Nucleus accumbens (tissue), 56 donors: Measurements from ENCODE around the gene FKTN.
"Not testable (repeated sequence)": the region's sequence is repeated elsewhere in the genome, so short reads cannot be mapped to it uniquely, and the experiment has no call there.

Experiments
- DNase-seq, 56 donors: peaks; one replicate each; lab custom pipeline; 2025; lab: John Stamatoyannopoulos, UW

Gene FKTN

DNA sequence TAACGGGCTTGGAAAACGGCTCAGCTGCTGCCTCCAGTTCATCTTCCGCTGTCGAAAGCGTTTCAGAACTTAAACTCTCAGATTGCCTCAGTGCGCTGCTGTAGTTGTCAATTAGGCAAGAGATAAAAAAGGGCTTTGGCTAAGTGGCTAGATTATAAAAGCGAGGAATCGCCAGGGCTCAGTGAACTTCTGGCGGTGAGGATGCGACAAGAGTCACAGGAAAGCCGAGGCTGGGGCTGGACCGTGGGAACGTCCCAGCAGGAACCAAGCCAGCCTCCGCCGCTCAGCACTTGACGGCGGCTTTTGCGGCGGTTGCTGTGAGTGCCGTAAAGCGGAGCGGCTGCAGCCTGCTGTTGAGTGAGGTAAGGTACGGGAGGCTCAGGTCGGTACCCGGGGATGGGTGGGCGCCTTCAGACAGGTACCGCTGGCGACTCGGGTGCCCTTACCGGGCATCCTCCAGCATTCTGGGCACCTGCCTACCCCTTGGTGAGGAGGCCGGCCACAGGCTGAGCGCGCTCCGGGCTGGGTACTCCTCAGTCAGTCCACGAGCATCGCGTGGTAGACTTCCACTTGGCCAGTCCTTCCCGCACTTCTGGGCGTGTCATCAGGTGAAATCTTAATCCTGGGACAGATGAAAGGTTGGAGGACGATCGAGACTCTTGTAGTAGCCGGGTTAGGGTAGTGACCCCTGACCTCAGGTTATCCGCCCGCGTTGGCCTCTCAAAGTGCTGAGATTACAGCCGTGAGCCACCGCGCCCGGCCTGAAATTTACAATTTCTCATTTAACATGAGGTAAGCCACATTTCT, at the start of gene FKTN:
Gene FKTN, plus strand, starts transcription at position 328 of the 807 bp plus-strand sequence. CDS start 16,902 bp downstream, outside the sequence.
- peak; percentile 25 to 91 (median 78) for DNase-seq

DNA sequence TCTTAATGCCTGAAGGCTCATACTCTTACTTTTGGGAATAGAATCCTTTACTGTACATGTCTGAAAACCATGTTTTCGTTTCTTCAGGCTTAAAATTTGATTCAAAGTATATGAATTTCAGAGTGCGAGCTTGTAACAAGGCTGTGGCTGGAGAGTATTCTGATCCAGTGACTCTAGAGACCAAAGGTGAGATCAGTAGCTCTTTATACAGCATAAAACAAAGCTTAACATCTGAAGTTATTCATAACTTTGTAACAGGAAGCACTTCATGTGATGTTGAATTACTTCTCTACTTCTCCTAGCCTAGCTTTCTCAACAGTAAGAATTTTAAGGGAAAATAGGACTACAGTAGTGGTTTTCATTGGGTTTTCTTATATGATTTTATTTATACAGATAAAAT, 49.4 kb upstream of the FKTN start:
- no peak for DNase-seq

DNA sequence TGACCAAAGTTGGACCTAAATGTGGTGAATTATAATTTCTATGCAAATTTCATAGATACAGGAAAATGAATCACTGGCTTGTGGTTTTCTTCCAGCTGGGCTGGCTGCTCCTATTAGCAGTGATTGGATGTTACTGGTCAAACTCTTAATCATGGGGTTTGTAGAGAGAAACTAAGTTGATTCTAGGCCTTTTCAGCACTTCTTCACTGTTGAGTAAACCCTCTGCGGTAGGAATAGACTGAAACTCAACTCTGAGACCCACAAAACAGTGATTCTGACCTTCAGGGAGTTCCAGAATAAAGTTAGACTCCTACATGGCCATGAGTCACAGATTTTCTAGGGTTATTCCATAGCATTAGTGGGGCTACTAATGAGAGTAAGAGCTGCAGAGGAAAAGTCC, 47.9 kb upstream of the FKTN start:
- no peak for DNase-seq

DNA sequence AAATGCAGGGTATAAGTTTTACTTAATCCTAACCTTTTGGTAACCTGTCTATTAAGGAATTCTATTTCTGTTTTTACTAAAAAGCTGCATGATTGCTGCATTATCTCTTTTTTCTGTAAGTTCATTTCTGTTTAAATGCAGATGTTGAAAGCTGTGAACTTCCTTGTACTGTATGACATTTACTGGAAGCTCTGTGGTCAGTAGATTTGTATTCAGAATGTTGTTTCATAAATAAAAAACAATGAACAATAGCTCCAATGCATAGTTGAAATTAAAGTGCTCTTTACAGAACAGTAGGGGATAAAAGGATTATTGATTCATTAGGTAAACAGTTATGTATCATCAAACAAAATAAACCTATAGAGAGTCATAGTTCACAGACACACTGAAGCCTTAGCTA, 46.5 kb upstream of the FKTN start:
- no peak for DNase-seq

DNA sequence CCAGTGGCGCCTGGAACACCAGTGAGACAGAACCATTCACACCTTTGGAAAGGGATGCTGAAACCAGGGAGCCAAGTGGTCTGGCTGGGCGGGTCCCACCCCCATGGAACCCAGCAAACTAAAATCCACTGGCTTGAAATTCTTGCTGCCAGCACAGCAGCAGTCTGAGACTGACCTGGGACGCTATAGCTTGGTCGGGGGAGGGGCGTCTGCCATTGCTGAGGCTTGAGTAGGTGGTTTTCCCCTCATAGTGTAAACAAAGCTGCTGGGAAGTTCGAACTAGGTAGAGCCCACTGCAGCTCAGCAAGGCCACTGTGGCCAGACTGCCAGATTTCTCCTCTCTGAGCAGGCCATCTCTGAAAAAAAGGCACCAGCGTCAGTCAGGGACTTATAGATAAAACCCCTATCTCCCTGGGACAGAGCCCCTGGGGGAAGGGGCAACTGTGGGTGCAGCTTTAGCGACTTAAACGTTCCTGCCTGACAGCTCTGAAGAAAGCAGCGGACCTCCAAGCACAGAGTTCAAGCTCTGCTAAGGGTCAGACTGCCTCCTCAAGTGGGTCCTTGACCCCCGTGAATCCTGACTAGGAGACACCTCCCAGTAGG, 42.0 kb upstream of the FKTN start:
- DNase-seq: no peak

DNA sequence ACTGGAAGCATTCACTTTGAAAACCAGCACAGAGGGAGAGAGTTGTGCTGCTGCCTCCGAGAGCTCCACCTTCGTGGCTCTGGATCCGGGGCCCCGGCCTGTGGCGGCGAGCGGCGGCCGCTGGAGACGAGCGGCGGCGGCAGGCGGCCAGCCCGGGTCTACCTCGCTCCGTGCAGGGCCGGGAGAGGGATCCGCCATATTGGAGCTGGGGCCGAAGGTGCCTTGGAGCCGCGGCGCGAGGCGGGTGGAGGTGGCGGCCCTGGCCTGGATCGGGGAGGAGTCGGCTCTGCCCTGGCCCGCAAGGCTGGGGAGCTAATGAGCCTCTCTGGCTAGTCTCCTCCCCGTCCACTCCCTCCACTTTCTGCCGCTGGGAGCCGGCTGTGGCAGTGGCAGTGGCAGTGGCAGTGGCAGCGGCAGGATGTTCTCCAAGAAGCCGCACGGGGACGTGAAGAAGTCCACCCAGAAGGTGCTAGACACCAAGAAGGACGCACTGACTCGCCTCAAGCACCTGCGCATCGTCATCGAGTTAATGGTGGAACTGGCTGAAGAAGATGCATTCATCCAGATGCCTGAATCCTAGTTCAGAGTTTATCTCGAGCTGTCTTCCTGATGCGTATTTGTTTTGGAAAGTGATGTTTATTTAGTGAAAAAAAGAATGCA, 38.1 kb upstream of the FKTN start:
- DNase-seq: peak in 4 of 56 donors; percentile 2 to 9 (median 6)

DNA sequence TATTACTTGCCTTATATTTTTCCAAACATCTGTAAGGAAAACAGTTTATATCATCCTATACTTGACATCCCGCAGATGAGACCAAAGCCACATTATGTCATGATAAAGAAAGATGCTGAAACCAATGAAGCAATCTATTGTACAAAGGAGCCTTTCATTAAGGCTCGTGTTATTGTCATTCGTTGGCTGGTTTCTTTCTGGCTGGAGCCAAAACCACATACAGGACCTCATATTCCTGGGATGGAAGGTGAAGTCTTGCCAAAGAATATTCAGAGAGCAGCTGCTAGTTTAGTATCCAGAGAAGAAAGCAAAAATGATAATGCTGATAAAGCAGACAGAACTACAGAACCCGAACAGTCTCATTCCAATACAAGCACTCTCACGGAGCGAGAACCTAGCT, 36.9 kb upstream of the FKTN start:
- not testable (repeated sequence) for DNase-seq

DNA sequence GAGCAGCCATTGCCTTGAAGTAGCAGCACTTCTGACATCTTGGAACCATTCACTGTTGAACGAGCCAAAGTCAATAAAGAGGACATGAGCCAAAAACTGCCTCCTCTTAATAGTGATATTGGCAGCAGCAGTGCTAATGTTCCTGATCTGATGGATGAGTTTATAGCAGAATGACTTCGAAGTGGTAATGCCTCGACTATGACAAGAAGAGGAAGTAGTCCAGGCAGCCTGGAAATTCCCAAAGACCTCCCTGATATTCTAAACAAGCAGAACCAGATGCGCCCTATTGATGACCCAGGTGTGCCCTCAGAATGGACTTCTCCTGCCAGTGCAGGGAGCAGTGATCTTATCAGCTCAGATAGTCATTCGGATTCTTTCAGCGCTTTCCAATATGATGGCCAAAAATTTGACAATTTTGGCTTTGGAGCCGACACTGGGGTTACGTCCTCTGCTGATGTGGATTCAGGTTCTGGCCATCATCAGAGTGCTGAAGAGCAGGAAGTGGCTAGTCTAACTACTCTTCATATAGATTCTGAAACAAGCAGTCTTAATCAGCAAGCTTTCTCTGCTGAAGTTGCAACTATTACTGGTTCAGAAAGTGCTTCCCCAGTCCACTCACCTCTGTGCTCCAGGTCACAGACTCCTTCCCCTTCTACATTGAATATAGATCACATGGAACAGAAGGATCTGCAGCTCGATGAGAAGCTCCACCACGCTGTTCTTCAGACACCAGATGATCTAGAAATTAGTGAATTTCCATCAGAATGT, 35.1 kb upstream of the FKTN start:
- not testable (repeated sequence) for DNase-seq

DNA sequence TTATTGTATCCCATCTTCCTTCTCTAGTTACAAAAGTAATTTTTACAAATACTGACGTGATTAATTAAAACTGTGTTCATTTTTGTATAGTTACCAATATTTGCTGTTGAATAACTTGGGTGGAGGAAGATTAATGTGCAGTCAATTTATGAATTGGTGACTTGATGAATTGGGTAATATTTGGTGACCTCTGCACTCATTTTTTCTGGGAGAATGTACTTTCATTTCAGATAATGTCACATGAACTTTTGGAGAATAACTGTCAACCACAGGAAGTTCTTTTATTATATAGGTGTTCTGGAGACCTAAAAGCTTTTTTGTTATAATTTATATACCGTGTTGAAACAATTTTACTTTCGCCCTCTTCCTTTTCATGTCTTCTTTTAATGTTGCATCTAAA, 26.4 kb upstream of the FKTN start:
- DNase-seq: no peak

DNA sequence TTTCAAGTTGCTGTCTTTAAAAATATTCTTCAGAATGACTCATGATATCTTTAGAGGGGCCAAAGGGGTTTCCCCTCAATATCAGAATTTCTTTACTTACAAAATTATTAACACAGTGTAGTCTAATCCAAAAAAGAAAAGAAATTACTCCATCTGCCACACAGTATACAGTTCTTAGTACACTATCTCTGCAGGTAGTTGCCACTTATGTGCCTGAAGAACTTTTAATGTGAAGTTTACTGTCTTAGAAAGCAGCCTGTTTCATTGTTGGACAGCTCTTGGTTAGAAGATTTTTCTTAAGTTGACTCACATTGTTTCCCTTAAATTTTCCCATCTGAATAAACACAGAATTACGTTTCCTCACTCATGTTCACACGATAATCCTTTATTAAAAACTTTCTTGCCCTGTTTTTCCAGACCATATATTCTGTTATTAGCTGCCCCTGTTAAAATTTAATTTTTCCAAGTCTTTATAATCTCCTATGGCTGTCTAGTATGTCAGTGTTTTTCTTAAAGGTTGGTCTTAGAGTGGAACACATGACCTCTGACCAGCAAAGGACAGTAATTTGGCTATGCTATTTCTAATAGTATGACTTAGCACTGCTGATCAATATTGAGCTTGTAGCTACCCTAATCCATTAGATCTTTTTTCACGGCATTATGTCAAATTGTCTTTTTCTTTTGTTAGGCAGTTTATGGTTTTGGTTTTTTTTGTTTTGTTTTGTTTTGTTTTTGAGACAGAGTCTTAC, 21.8 kb upstream of the FKTN start:
- no peak for DNase-seq

DNA sequence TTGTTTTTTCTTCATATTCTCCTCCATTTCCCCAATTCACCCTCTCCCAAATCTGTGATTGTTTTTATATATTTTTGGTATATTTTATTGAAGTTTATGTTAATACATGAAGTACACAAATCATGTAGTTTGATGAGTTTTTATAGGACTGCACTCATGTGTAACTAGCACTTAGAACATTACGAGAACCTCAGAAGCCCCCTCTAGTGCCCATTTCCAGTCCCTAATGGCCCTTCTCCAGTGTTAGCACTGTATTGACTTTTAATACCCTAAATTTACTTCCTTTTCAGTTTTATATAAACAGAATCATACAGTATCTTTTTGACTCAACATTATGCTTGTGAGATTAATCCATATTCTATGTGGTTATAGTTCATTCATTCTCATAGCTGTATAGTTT, 18.5 kb upstream of the FKTN start:
- no peak for DNase-seq

DNA sequence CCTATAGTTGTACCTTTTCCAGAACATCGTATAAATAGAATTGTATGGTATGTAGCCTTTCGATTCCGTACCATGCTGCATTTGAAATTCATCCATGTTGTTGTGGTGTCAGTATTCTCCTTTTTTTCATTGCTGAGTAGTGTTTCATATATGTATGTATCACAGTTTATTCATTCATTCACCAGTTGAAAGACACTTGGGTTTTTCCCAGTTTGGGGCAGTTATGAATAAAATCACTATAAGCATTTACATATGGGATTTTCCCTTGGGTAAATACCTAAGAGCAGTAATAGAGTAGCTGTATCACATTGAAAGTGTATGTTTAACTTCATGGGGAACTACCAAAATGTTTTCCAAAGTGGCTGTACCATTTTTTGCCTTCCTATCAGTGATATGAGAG, 16.1 kb upstream of the FKTN start:
- no peak for DNase-seq

DNA sequence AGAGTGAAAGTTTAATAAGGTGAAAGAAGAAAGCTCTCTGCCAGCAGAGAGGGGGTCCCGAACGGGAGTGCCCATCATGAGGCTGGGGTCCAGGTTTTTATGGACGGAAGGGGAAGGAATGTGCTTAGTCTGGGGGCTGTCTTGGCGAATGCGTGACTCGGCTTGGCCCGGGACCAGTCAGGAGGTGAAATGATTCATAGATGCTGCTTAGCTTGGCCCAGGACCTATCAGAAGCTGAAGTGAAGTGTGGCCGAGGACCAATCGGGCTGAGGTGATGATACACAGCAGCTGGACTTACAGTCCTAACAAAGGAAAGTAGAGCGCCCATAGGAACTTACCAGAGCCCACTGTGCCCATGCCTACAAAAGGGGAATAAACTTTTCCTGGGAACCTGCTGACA, 3.9 kb upstream of the FKTN start:
- no peak for DNase-seq

DNA sequence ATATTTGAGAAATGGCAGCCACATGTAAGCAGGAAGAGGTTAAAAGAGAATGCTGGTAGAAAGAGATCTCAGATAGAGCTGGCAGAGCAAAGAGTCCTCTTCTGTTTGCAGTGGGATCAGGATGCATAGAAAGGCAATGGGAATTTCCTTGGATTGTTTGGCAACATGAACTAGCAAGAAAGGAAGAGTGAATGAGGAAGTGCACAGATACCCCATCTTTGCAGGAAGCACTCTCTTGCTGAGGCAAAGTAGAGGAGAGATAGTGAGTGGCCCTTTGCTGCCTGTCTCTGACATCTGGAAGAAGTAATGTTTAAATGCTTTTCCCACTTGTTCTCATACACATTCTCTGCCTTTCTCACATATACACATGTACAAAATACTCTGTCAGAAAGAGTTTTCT, 14.5 kb downstream of the FKTN start:
- DNase-seq: no peak

DNA sequence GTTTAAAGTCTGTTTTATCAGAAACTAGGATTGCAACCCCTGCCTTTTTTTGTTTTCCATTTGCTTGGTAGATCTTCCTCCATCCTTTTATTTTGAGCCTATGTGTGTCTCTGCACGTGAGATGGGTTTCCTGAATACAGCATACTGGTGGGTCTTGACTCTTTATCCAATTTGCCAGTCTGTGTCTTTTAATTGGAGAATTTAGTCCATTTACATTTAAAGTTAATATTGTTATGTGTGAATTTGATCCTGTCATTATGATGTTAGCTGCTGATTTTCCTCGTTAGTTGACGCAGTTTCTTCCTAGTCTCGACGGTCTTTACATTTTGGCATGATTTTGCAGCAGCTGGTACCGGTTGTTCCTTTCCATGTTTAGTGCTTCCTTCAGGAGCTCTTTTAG, 22.0 kb downstream of the FKTN start:
- not testable (repeated sequence) for DNase-seq

DNA sequence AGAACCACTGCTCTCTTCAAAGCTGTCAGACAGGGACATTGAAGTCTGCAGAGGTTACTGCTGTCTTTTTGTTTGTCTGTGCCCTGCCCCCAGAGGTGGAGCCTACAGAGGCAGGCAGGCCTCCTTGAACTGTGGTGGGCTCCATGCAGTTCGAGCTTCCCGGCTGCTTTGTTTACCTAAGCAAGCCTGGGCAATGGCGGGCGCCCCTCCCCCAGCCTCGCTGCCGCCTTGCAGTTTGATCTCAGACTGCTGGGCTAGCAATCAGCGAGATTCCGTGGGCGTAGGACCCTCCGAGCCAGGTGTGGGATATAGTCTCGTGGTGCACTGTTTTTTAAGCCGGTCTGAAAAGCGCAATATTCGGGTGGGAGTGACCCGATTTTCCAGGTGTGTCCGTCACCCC, 23.6 kb downstream of the FKTN start:
- DNase-seq: not testable (repeated sequence)

DNA sequence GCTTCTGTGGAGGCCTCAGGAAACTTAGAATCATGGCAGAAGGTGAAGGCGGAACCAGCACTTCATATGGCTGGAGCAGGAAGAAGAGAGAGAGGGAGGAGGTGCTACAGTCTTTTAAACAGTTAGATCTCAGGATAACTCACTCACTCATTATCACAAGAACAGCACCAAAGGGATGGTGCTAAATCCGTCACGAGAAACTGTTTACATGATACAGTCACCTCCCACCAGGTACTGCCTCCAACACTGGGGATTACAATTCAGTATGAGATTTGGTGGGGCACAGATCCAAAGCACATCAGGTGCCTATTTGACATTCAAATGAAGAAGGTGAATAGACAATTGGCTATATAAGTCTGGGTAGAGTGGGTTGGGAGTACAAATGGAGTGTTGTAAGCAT, 35.2 kb downstream of the FKTN start:
- DNase-seq: no peak

DNA sequence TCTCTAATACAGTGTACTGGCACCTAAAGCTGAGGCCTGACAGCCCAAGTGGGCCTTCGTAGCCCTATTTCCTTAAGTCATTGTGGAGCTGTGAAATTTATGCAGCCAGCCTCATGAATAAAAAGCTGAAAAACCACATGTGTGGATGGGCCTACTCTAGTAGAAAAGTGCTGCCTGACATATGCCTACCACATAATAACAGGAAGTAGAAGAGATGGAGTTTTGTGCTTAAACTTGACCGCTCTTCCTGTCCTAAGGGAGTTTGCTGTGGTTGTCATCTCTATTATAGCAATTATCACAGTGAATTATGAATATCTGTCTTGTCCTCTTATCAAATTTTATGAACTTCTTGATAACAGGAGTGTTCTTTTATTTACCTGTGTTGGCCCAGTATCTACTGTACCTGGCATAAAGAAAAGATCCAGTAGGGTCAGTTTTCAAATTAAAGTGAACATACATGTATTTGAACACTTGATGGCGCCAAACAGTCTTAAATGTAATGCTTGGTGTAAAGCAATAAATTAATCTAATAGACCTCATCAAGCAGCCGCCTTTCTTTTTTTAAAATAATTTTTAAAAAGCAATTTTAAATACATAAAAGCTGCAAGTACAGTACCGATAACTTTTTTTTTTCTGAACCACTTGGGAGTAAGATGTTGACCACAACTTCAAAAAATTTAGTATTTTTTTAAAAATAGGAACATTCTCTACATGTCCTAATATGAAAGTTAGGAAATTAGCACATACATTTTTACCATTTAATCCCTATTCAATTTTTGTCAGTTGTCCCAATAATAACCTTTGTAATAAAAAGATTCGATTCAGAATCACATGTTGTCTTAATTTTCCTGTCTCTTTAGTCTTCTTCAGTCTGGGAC, 51.0 kb downstream of the FKTN start:
- no peak for DNase-seq

DNA sequence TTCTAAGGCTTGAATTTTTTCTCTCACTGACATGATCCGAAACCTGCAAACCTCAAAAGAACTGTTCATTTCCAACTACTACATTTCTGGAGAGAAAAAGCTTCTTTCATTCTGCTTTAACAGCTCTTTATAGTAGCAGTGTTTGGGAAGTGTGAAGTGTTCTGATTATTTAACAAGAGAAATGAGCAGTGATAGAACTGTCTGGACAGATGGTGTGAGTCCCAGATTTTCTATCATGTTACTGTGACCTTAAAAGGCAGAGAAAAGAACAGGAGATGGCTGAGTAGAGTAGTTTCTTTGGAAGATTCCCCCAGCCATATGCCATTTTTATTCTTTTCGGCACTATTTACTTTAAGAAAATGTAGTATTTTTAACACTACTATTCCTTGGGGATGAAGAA, 63.1 kb downstream of the FKTN start:
- no peak for DNase-seq
